Tibial nerve (tissue), 4 donors: Measurements from ENCODE around the gene SCO1.

Source experiments
- EP300 ChIP-seq, 2 donors: sonication (generic); formaldehyde crosslinking; IDR thresholded peaks; one replicate each; pipeline ENCODE4 v1.6.1; 2017; ENCODE audit warnings: antibody characterized with exemption in 2 of 2, mild to moderate bottlenecking in 1 of 2
- POLR2A ChIP-seq, 2 donors: fragments of 450-650 bp; IDR thresholded peaks; one replicate each; pipeline ENCODE4 v1.6.1; 2017; ENCODE audit warnings: antibody characterized with exemption in 2 of 2, mild to moderate bottlenecking in 2 of 2, moderate library complexity in 2 of 2
- TF ChIP-seq, protein P1 (sequence below), 5 experiments: fragments of 200-600 bp in 3 of 5; fragments of 450-650 bp in 2 of 5; sonication (generic) in 3 of 5; IDR thresholded peaks; one replicate each; pipeline ENCODE4 v1.5.1; 2016 to 2019; ENCODE audit warnings: antibody characterized with exemption in 5 of 5, mild to moderate bottlenecking in 3 of 5, moderate library complexity in 2 of 5

- TF ChIP-seq, protein P1, sequence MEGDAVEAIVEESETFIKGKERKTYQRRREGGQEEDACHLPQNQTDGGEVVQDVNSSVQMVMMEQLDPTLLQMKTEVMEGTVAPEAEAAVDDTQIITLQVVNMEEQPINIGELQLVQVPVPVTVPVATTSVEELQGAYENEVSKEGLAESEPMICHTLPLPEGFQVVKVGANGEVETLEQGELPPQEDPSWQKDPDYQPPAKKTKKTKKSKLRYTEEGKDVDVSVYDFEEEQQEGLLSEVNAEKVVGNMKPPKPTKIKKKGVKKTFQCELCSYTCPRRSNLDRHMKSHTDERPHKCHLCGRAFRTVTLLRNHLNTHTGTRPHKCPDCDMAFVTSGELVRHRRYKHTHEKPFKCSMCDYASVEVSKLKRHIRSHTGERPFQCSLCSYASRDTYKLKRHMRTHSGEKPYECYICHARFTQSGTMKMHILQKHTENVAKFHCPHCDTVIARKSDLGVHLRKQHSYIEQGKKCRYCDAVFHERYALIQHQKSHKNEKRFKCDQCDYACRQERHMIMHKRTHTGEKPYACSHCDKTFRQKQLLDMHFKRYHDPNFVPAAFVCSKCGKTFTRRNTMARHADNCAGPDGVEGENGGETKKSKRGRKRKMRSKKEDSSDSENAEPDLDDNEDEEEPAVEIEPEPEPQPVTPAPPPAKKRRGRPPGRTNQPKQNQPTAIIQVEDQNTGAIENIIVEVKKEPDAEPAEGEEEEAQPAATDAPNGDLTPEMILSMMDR (IDR thresholded peaks at IDR 0.05) = no peak
- no peak for TF ChIP-seq POLR2A (IDR thresholded peaks at IDR 0.05)
- TF ChIP-seq EP300 (IDR thresholded peaks at IDR 0.05) = no peak
Measured at GRCh38 chr17:10622617-10623485, 74.5 kb downstream of the SCO1 start.
